Measurements from ENCODE around the gene TNFRSF13B.
"Not testable (repeated sequence)": the region's sequence is repeated elsewhere in the genome, so short reads cannot be mapped to it uniquely, and the experiment has no call there.

Gene TNFRSF13B

DNA sequence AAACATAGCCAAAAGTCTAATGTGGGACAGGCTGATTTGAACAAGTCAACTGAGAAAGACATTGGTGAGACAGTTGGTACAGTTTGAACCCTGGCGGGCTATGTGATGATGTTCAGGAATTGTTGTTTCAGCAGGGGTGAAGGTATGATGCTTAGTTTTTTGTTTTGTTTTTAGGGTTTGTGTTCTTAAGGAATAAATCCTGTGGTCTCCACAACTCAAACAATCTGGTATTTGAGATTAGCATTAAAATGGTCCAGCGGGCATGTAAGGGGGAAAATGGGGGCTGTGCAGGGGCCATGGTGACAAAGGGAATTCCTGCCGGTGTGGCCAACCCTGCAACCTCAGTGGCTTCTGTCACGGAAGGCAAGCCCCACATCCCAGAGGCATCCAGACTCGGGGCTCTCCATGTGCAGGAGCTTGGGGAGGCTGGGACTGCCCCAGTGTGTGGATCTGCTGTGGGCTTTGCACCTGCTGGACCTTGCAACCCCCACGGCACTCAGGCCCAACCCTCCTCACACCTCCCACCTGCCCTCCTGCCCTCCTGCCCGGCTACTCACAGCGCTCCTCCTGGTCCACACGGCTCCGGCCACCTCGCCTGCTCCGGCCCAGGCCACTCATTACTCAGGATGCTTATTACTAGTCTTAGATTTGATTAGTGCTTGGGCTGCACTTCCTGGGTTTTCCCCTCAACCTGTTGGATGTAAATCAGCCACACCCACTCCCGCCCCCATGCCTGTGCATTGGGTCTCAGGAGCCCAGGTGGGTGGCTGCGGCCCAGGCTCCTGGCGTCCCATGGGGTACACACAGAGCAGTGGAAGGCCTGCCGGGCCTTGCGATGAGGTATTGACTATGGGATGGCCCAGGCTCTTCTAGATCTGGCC, at the start of gene TNFRSF13B:
TNFRSF13B (minus strand) TSS at position 661 of the 881 bp plus-strand sequence; CDS start at position 618, 43 bp downstream.
- ATAC-seq (peak; percentile 25), DNase-seq (no peak)

DNA sequence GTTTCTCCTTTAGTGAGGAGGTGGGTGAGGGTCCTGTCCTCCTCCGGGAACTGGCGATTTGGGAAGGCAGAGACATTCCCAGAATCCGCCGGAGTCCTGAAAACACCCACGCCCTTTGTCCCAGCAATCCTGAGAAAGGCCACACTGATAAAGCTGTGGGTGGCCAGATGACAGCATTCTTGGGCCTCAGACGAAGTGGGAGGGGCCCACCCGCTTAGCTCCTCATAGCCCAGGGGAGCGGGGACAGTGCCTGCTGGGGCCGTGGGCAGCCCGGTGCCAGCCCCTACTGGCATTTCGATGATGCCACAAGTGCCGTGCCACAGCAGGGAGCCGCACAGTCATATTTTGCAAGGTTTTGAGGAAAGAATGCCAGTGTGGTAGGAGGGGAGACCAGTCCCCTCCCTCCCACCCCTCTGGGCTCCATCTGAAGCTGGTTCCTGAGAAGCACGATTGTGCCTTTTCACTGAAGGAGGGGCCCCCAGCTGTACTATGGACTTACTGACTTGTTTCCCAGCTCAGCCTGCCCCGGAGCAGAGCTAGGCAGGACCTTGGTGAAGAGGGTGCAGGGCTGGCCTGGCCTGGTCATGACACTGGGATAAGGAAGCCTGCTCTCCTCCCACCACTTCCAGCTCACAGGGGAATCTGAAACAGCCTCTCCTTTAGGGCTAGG, 49.4 kb upstream of the TNFRSF13B start:
- ATAC-seq (no peak), DNase-seq (no peak)

DNA sequence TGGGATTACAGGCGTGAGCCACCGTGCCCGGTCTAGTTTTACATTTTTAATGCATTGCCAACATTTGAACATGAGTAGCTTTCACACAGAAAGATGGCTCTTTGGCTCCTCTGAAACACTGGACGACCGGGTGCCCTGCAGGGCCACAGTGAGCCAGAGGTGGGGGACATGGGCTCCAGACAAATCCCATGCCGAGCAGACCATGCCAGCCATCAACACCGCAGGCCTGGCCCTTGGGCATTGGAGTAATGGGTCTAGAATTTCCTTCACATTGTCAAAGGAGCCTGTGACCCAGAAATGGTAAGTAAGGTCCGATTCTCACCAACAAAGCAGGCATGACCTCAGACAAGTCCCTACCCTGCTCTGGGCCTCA, 48.9 kb upstream of the TNFRSF13B start:
- DNase-seq (no peak), ATAC-seq (no peak)

DNA sequence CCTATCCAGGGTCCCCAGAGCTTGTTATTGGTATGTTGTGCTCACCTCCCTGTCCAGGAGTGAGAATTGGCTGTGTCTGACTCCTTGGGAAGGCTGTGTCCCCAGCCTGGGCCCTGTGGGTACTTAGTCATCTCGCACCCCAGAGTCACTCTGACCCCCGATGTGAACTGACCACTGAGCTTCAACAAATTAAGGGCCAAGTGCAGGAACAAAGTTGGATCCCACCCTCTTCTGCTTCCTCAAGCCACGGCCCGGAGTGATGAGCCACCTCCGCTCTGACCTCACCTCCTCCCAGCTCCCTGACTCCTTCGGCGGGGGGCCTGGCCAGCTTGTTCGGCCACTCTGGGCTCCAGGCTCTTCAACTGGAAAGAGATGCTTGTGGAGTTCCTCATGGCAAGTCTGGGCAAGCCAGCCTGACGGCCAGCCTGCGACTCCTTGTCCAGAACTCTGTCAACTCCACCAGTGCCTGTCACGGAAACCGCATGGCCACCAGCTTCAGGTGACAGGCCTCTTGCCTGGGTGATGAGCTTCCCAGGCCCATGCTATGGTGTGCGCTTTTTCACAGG, 48.1 kb upstream of the TNFRSF13B start:
- ATAC-seq (no peak), DNase-seq (no peak)

DNA sequence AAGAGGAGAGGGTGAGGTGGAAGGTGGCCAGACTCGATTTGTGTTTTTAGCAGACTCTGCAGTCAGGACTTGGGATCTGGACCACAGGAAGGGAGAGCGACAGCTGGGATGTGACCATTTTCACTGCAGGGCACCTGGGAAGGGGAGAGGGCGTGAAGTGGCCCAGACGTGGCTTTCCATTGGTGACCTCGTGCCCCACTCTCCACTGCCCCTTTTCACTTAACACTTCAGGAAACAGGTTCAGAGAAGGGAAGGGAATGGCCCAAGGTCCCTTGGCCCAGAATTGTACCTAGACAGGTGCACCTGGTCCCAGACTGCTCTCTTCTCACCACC, 47.5 kb upstream of the TNFRSF13B start:
- ATAC-seq: no peak
- DNase-seq: no peak

DNA sequence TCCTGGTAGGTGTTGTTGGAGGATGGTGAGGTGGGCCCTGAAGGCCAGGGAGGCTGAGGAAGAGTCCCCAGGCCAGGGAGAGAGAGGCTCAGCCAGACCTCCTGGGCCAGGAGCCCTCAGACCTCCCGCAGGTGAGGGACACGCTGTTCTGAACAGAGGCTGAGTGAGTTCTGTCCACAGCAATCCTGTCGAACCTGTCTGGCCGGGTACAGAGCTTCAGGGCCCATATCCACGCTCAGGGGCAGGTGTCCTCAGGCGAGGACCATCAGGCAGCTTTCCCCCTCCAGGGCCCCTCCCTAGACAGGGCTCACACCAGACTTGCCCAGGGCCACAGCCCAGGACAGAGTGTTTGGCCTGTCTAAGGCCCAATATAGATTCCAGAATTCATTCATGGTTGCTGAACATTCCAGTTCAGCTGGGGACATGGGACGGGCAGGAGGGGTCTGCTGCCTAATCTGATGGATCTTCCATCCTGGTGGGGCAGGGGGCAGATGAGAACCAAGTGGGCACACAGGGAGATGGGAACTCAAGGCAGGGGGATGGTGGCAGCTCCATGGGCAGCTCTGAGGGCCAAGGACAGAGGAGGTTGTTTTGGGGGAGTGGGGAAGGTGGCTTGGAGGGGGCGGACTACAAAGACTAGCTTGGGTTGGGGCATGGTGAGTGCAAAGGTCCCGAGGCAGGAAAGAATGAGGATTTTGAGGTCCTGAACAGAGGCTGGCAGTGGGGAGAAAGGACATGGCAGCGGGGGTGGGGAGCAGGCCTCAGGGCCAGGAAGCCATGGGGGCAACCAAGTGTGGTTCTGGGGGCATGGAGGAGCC, 46.9 kb upstream of the TNFRSF13B start:
- ATAC-seq (no peak), DNase-seq (no peak)

DNA sequence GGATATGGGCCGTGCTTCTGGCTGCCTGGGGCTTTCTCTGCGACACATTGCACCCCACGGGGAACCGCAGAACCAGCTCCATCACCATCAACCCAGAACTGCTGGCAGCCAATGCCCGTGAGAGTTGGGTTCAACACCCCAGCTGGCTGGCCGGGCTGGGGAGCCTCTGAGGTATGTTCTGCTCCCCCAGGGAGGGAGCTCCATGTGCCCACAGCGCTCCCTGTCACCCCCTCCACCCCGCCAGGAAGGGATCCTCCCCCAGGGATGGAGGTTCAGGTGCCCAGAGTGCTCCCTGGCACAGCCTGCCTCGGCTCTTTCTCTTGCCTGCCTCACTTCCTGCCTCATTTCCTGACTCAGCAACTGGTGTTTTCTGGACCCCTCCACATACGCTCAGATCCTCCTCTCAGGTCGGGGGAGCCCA, 46.1 kb upstream of the TNFRSF13B start:
- ATAC-seq: no peak
- DNase-seq: no peak

DNA sequence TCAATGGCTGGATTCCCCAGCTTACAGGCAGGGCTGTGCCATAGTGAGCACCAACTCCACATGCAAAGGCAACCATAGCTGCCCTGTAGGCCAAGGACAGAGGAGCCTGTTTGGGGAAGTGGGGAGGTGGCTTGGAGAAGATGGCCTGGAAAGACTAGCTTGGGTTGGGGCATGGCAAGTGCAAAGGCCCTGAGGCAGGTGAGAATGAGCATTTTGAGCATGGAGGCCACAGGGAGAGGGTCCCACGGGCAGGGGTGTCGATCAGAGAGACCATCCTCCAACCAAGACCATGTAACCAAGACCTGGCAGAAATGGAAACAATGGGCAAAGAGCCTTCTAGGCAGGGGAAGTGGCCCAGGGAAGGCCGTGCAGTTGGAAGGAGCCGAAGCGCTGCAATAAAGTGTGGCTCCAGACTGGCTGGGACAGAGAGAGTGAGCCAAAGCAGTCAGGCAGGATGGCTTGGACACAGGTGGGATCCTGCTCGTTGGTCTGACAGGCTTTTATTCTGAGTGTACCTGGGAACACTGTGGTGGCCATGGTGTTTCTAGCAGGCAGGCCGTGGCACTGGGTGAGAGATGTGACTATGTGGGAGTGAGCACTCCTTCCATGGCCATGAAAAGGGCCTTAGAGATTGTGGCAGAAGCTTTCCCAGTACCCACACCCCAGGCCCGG, 45.6 kb upstream of the TNFRSF13B start:
- no peak for DNase-seq
- no peak for ATAC-seq

DNA sequence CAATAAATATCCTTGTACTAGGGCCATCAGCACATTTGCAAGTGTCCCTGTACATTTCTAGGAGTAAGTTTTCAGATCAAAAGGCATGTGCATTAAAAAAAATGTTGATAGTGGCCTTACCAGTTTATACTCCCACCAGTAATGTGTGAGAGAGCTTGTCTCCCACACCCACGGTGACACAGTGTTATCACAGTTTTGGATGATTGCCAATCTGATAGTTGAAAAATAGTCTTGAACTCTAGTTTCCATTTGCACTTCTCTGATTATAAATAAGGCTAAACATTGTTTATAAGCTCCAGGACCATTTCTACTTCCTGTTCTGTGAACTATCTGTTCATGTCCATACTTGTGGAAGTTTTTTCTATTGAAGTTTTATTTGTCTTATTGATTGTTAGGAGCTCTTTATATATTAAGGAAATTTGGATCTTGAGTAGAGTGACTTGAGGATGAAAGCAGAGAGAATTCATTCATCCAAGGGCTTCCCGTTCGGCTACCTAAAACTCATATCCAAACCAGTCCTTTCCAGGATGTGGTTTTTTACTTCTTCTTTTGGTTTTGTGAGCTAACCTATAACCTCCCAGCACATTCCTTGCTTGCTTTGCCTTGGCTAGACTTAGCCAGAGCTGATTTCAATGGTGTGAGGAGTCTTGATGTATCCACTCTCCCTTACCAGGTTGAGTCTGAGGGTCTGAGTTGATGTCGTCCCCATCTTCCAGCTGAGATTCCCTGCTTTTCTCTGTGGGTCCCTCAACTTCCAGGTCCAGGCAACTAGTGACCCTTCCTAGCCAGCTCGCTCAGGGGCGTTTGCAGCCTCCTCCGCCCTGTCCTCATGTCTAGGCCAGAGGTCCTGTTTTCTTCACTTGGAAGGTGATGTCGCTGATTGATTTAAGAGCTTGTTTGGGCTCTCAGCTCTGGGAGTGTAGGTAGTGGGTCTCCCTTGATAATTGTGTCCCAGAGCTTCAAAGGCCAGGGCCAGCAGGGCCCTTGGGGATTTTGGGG, 44.6 kb upstream of the TNFRSF13B start:
- ATAC-seq, DNase-seq: not testable (repeated sequence)

DNA sequence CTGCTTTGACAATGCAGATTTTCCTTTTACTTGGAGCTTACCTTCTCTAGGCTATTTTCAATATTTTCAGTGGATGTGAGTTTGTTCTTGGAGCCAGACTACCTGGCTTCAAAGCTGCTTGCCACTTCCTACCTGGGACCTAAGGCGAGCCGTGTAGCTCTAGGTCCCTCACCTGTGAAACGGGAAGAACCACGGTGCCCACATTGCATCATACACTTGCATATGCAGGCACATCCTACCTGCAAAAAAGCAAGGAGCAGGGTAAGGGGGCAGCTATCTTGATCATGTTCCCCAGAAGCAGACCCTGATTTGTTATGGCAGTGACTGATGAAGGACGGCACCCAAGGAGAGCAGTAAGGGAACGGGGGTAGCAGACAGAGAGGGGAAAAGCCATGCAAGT, 43.3 kb upstream of the TNFRSF13B start:
- no peak for ATAC-seq
- DNase-seq: no peak

DNA sequence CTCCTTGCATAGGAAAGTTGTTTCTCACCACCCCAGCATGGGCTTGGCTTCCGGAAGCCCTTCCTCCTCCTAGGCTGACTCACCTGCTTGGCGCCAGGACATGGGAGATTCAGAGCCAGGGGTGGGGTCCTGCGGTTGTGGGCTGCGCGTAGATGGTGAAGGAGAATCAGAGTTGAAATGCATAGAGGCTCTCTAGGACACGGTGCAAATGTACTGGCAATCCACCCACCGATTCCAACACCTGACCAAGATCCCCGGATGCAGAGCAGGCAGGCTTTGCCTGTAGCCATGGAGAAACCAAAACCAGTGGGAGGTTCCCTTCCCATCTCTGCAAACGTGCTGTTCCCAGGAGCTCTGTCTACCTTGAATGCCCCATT, 42.8 kb upstream of the TNFRSF13B start:
- DNase-seq, ATAC-seq: not testable (repeated sequence)

DNA sequence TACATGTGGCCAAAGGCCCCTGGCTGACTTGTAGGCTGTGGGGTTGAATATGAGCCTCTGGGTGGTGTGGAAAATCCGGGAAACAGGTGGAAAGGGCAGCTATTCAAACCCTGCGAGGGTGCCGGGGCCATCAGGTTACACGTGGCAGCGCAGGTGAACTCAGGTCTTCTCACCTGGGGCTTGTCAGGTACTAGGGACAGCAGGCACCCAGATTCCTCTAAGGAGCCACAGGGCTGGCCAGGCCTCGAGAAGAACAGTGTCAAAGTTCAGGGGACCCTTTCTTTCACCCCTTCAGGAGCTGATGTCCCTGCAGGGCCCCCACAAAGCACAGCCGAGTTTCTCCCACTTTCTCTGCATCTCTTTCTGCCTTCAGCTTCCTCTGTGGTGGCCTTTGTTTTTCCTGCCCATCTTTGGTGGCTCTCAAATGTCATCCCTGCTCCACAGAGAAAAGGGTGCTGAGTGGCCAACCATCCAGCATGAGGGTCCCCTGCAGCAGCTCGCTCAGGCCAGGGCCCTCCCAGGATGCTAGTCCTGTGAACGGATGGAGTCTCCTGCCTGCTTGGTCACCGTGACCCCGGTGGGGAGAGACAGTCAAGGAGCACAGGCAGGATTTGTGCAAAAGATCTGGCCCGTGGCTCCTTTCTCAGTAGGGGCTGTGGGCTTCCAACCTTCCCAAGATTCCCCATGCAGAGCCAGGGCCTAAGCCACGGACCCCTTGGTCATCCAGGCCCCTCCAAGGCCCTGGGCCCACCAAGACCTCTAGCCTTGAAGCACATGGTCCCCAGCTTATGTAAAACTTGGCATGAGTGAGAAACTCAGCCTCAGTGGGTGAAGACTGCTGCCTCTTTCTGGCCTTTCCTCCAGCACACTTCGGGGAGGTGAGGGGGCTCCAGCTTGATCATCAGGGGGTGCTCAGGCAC, 42.2 kb upstream of the TNFRSF13B start:
- not testable (repeated sequence) for DNase-seq, ATAC-seq

DNA sequence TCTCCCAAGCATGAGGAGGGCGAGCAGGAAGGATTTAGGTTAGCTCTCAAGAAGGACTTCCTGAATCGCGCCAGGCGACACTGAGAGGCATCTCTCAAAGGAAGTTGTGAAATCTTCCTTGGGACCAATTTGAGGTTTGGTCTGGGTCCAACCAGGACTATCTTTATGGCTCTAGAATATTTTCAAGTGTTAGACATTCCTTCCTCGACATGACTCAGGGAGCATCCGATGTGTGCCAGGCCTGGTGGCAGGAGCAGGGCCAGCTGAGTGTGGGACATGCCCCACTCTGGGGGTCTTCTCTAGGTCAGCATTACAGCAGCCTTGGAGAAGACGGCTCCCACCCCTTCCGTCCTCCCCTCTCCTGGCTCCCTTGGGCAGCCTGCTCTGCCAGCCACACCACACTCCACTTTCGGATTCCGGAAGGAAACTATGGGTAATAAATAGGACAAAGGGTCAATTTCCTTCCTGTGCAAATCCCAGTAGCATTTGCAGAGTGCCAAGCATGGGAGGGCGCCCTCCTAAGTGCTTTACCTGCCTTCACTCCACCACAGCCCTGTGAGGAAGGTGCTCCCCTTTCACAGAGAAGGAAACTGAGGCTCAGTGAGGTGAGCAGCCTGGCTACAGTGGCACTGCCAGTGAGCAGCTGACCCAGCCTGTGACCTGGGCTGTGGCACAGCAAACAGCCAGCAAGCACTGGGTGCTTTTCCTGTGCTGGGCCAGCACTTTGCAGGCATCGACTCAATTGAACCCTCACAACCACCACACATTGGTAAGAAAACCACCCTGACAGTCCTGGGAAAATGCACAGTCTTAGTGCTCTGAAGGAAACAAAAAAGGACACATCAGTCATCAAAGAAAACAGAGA, 39.4 kb upstream of the TNFRSF13B start:
- DNase-seq, ATAC-seq: not testable (repeated sequence)

DNA sequence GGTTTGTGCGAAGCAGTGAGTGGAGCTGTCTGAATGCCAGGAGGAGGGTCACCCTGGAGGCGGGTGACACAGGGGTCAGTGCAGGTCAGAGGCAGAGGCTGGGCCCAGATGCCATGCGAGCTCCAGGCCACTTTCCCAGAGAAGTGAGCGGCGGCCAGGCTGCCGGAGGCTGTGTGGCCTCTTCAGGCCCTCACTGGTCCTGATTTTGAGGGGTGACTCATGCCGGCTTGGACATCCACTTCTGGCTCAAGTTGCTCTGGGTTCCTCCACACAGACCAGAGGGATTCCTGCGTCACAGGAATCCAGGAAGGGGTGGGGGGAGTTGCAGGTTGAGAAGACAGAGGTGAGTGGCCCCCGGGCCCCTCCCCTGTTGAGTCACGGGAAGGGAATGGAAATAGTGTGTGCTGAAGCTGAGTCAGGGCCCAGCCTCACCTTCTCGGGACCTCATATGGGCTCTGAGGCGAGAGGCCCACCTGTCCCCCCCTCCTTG, 38.7 kb upstream of the TNFRSF13B start:
- peak; percentile 58 for ATAC-seq
- DNase-seq: not testable (repeated sequence)

DNA sequence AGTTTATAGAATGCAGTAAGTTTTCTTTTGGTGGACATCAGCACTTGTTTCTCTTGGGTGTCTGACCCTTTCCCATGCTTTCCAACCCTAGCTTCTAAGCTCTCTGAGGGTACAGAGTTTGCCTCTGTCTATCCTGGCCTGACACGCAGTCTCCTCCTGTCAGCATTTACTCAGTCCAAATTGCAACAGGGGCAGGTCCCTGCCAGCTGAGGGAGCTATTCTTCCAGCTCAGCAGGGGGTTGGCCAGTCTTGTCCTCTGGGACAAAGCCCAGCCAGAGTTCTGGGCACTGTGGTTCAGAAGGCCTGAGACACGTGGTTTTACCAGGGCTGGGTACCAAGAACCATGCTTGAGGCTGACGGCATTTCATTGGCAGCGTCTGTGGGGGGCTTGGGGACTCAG, 38.1 kb upstream of the TNFRSF13B start:
- not testable (repeated sequence) for ATAC-seq, DNase-seq

DNA sequence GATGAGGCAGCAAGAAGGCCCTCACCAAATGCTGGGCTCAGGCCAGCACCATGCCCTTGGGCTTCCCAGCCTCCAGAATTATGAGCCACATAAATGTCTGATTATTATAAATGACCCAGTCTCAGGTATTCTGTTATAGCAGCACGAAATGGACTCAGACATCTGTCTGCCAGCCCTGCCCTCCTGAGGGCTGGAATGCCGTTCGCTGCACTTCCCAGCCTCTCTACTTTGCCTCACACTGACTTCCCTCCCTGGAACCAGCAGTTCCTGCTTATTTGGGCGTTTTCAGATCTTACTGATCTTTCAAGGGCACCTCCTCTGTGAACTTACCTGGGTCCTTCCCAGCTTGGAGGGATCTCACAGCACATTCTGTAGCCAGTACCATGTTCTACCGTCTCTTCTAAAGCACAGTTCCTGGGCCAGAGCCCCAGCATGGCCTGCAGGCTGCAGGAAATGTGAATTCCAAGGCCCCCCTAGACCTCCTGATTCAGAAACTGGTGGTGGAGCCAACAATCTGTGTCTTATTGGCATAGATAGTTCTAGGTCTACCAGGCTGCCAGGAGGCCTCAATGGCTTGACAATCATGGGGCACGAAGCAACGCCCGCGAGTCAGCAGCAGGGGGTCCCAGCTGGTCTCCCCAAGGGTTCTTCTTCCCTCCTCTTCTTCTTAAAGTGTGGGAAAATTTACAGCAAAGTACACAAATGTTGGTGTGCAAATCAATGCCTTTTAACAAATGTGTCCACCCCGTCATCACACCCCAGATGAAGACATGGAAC, 36.9 kb upstream of the TNFRSF13B start:
- ATAC-seq, DNase-seq: not testable (repeated sequence)

DNA sequence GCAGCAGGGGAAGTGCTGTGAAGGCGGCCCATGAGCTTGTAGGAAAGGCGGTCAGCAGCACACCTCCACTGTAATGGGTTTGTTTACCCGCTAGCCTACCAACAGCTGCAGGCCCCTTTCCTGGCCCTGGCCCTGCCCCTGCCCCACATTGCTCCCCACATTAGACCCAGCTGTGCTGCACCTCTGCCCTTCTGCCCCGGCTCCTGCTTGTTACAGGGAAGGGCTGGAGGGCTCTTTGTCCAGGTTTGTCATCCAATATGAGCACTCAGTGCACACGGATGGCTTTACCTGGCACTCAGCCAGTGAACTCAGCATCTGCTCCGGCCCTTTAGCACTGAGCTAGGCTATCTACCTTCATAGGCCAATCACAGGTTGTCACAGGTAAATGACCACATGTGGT, 36.0 kb upstream of the TNFRSF13B start:
- not testable (repeated sequence) for DNase-seq, ATAC-seq
